Hepatocyte (in vitro differentiated cells): ENCODE data around the gene HOXD11. TPM values are rescaled to one million over a fixed set of nuclear protein-coding genes. Genes with fewer than 3 reads are reported as not detected.
A peak's percentile ranks its signal among the peaks of the same experiment; 100 is the strongest.

Experiments used
- DNase-seq: peaks from one replicate; pipeline ENCODE4 v3.0.0-alpha.2; 2016; ENCODE audit warnings: low spot score
- H2AFZ ChIP-seq: fragments of 200-600 bp; sonication (generic); 2 replicates; pipeline ENCODE4 v1.6.0; 2016; ENCODE audit warnings: antibody characterized with exemption, mild to moderate bottlenecking
- H3K27ac ChIP-seq: fragments of 200-600 bp; sonication (generic); 2 replicates; pipeline ENCODE4 v1.5.1; 2016; ENCODE audit warnings: mild to moderate bottlenecking
- H3K27me3 ChIP-seq: fragments of 200-600 bp; sonication (generic); 2 replicates; pipeline ENCODE4 v1.6.1; 2016
- H3K36me3 ChIP-seq: fragments of 200-600 bp; sonication (generic); replicated peaks from 2 replicates; pipeline ENCODE4 v1.5.1; 2016; ENCODE audit warnings: low read depth; ENCODE audit not compliant: insufficient read depth
- H3K4me1 ChIP-seq: fragments of 200-600 bp; sonication (generic); 2 replicates; pipeline ENCODE4 v1.5.1; 2016; ENCODE audit warnings: mild to moderate bottlenecking, moderate library complexity; ENCODE audit not compliant: insufficient read depth
- H3K4me2 ChIP-seq: fragments of 200-600 bp; sonication (generic); 2 replicates; pipeline ENCODE4 v1.6.0; 2016
- H3K4me3 ChIP-seq: fragments of 200-600 bp; sonication (generic); 2 replicates; pipeline ENCODE4 v1.5.1; 2016; ENCODE audit warnings: mild to moderate bottlenecking
- H3K79me2 ChIP-seq: fragments of 200-600 bp; sonication (generic); 2 replicates; pipeline ENCODE4 v1.6.0; 2017; ENCODE audit warnings: mild to moderate bottlenecking
- H3K9me2 ChIP-seq: fragments of 200-600 bp; sonication (generic); replicated peaks from 2 replicates; pipeline ENCODE4 v1.6.0; 2017; ENCODE audit warnings: mild to moderate bottlenecking; ENCODE audit not compliant: insufficient read depth
- H3K9me3 ChIP-seq: fragments of 200-600 bp; sonication (generic); 2 replicates; pipeline ENCODE4 v1.5.1; 2016; ENCODE audit warnings: low read depth, mild to moderate bottlenecking
- H4K20me1 ChIP-seq: fragments of 200-600 bp; sonication (generic); 2 replicates; pipeline ENCODE4 v1.6.0; 2016; ENCODE audit warnings: mild to moderate bottlenecking; ENCODE audit not compliant: insufficient read depth, poor library complexity, severe bottlenecking
- CTCF ChIP-seq: fragments of 200-600 bp; sonication (generic); IDR thresholded peaks from 2 replicates; pipeline ENCODE4 v1.5.1; 2016; ENCODE audit warnings: antibody characterized with exemption, mild to moderate bottlenecking; ENCODE audit not compliant: poor library complexity
- EZH2 ChIP-seq: fragments of 200-600 bp; sonication (generic); IDR thresholded peaks from 2 replicates; pipeline ENCODE4 v1.6.1; 2016; ENCODE audit warnings: antibody characterized with exemption, mild to moderate bottlenecking, borderline replicate concordance
- EZH2phosphoT487 ChIP-seq: fragments of 200-600 bp; sonication (generic); IDR thresholded peaks from one replicate; pipeline ENCODE4 v1.6.1; 2018; ENCODE audit warnings: antibody characterized with exemption, mild to moderate bottlenecking, low read depth, moderate library complexity; ENCODE audit not compliant: unreplicated experiment, severe bottlenecking
- WGBS: methylation state at CpG from one replicate; pipeline ENCODE4 v1.1.6; 2016; ENCODE audit warnings: low lambda C conversion rate; ENCODE audit errors: missing lambda C conversion rate; 5-methylcytosine and 5-hydroxymethylcytosine counted together
- polyA plus RNA-seq: library from polyadenylated mRNA; unstranded; fragments of >200 nt; fragmentation: Nextera tagmentation; extraction: Ambion mirVana; gene quantifications from 2 replicates; pipeline ENCODE4 v1.2.1, GENCODE V29; 2016
- total RNA-seq: library from RNA; depleted of rRNA; stranded (reverse); fragments of >200 nt; gene quantifications from 2 replicates; pipeline ENCODE4 v1.2.3, GENCODE V29; 2014

Gene HOXD11
- total and polyA plus RNA-seq, 2 experiments from 2014 or later, result 6.3 to 9.9 TPM

- Histone ChIP-seq H4K20me1 (no peaks in the 10 kb centered on the region), H3K4me1 (peaks cover 20% of the 10 kb centered on the region)
Measured at GRCh38 chr2:176156301-176156806, 49.3 kb downstream of the HOXD11 start.

GRCh38 chr2:176156807-176157498 lies 49.9 kb downstream of the HOXD11 start, which contains the start of gene HOXD3:
TSS of gene HOXD3 (plus strand) at chr2:176157307. CDS start at chr2:176169115, 11,808 bp downstream.
- WGBS, result 6% methylated on average over 47 of the region's 48 CpGs
- Histone ChIP-seq H3K9me2 (no peaks in the 10 kb centered on the region), H3K4me3 (no peak within 1 kb of the TSS), H3K79me2 (no peaks in the 10 kb centered on the region), H3K27ac (no peak within 1 kb of the TSS), H3K27me3 (peaks cover 98% of the 10 kb centered on the region), H3K9me3 (no peaks in the 10 kb centered on the region), H2AFZ (peak within 1 kb of the TSS; percentile 35), H3K4me1 (peaks cover 20% of the 10 kb centered on the region), H3K36me3 (no peaks in the 10 kb centered on the region), H3K4me2 (peak within 1 kb of the TSS; percentile 68), H4K20me1 (no peaks in the 10 kb centered on the region)
- TF ChIP-seq EZH2 (no peak), EZH2phosphoT487 (peak; percentile 73)
- no peak for DNase-seq

More at GRCh38 chr2:176156301-176156806, 49.3 kb downstream of the HOXD11 start:
- no peaks in the 10 kb centered on the region for H3K36me3 ChIP-seq
- H3K9me3 ChIP-seq, result no peaks in the 10 kb centered on the region
- WGBS, result 26% methylated on average over 8 of the region's 8 CpGs
- TF ChIP-seq EZH2 (no peak), EZH2phosphoT487 (no peak), CTCF (no peak)
- no peak overlapping the region for H3K4me2 ChIP-seq
- H3K79me2 ChIP-seq, result no peaks in the 10 kb centered on the region
- H3K9me2 ChIP-seq, result no peaks in the 10 kb centered on the region
- no peak overlapping the region for H3K27ac ChIP-seq
- H3K4me3 ChIP-seq, result no peak overlapping the region
- DNase-seq, result no peak
- H2AFZ ChIP-seq, result no peak overlapping the region
- H3K27me3 ChIP-seq, result peaks cover 98% of the 10 kb centered on the region

GRCh38 chr2:176157499-176158185 lies 50.6 kb downstream of the HOXD11 start:
- Histone ChIP-seq H3K4me3 (no peak overlapping the region), H3K4me1 (peaks cover 23% of the 10 kb centered on the region), H3K4me2 (peak overlapping the region; percentile 68)

More at GRCh38 chr2:176157499-176158185, 50.6 kb downstream of the HOXD11 start:
- DNase-seq, result no peak
- no peaks in the 10 kb centered on the region for H3K9me3 ChIP-seq
- no peaks in the 10 kb centered on the region for H3K9me2 ChIP-seq
- 6% methylated on average over 36 of the region's 43 CpGs for WGBS
- H4K20me1 ChIP-seq, result no peaks in the 10 kb centered on the region
- no peaks in the 10 kb centered on the region for H3K79me2 ChIP-seq
- peak overlapping the region; percentile 35 for H2AFZ ChIP-seq
- peaks cover 100% of the 10 kb centered on the region for H3K27me3 ChIP-seq
- TF ChIP-seq EZH2phosphoT487 (peak; percentile 84), CTCF (no peak), EZH2 (peak; percentile 99)
- no peak overlapping the region for H3K27ac ChIP-seq
- H3K36me3 ChIP-seq, result no peaks in the 10 kb centered on the region
